IMR-90 (cell line): ENCODE data around the gene NTMT2. TPM values are rescaled to one million over a fixed set of nuclear protein-coding genes. Genes with fewer than 3 reads are reported as not detected.

ENCODE experiments used
- ATAC-seq: fragments of 200-7000 bp; cut with Tn5 transposase; 2 replicates; pipeline ENCODE4 v1.9.1; 2020; ENCODE audit warnings: low read depth, mild to moderate bottlenecking, moderate library complexity
- BruUV-seq: library from RNA; stranded (reverse); fragments of 400-500 nt; replicated peaks from 2 replicates; lab custom pipeline; 2021; lab: Mats Ljungman, UMichigan
- CTCF ChIA-PET: fragments of 300-600 bp; formaldehyde crosslinking; extraction: SDS; loops from one replicate; lab custom pipeline; 2021; ENCODE audit warnings: antibody characterized with exemption; lab: Yijun Ruan, JAX
- POLR2A ChIA-PET: fragments of 300-600 bp; sonication (Branson Sonifier 250); formaldehyde crosslinking; loops from one replicate; lab custom pipeline; 2022; ENCODE audit warnings: antibody characterized with exemption; ENCODE audit not compliant: unreplicated experiment; lab: Charles Lee
- DNase-seq: peaks from one replicate; pipeline ENCODE4 v3.0.0; 2013
- H2AFZ ChIP-seq: replicated peaks from 2 replicates; pipeline ENCODE3; 2013; ENCODE audit warnings: low read length, mild to moderate bottlenecking; ENCODE audit not compliant: poor library complexity
- H2AK5ac ChIP-seq: 2 replicates; pipeline ENCODE4 v1.6.1; 2013; ENCODE audit warnings: low read depth, low read length, inconsistent platforms
- H2AK9ac ChIP-seq: replicated peaks from 2 replicates; pipeline ENCODE3; 2013; ENCODE audit warnings: mild to moderate bottlenecking, low read depth, low read length, moderate library complexity; ENCODE audit not compliant: poor library complexity
- H2BK120ac ChIP-seq: 2 replicates; pipeline ENCODE4 v1.6.1; 2013; ENCODE audit warnings: low read depth, low read length, inconsistent platforms
- H2BK15ac ChIP-seq: 3 replicates; pipeline ENCODE4 v1.6.1; 2013; ENCODE audit warnings: low read depth, low read length, inconsistent platforms
- H2BK20ac ChIP-seq: 2 replicates; pipeline ENCODE4 v1.6.1; 2013; ENCODE audit warnings: low read depth, mild to moderate bottlenecking, inconsistent platforms, low read length, moderate library complexity
- H2BK5ac ChIP-seq: 2 replicates; pipeline ENCODE4 v1.6.1; 2013; ENCODE audit warnings: mild to moderate bottlenecking, low read depth, low read length, inconsistent platforms; ENCODE audit not compliant: poor library complexity, severe bottlenecking
- H3K14ac ChIP-seq: replicated peaks from 2 replicates; pipeline ENCODE4 v1.6.1; 2013; ENCODE audit warnings: low read depth, low read length, inconsistent platforms
- H3K18ac ChIP-seq: 2 replicates; pipeline ENCODE4 v1.6.1; 2013; ENCODE audit warnings: low read depth, low read length, control low read depth
- H3K23ac ChIP-seq: 2 replicates; pipeline ENCODE4 v1.6.1; 2013; ENCODE audit warnings: low read depth, low read length, inconsistent platforms
- H3K27ac ChIP-seq: 2 replicates; pipeline ENCODE4 v1.5.1; 2013; ENCODE audit warnings: mild to moderate bottlenecking, control low read depth, low read length; ENCODE audit not compliant: insufficient read depth
- H3K27me3 ChIP-seq: 2 replicates; pipeline ENCODE4 v1.6.1; 2013; ENCODE audit warnings: low read length; ENCODE audit not compliant: control insufficient read depth, insufficient read depth
- H3K36me3 ChIP-seq: 2 replicates; pipeline ENCODE4 v1.6.1; 2013; ENCODE audit warnings: low read length, mixed read lengths; ENCODE audit not compliant: control insufficient read depth, insufficient read depth
- H3K4ac ChIP-seq: 2 replicates; pipeline ENCODE4 v1.6.1; 2013; ENCODE audit warnings: low read depth, low read length, inconsistent platforms
- H3K4me1 ChIP-seq: 2 replicates; pipeline ENCODE4 v1.6.1; 2013; ENCODE audit warnings: low read length, mixed read lengths; ENCODE audit not compliant: control insufficient read depth, insufficient read depth
- H3K4me2 ChIP-seq: 2 replicates; pipeline ENCODE4 v1.6.1; 2013; ENCODE audit warnings: low read depth, mild to moderate bottlenecking, control low read depth, low read length, moderate library complexity
- H3K4me3 ChIP-seq: 2 replicates; pipeline ENCODE4 v1.5.1; 2013; ENCODE audit warnings: low read depth, mild to moderate bottlenecking, control low read depth, low read length, moderate library complexity; ENCODE audit not compliant: insufficient read depth
- H3K56ac ChIP-seq: 2 replicates; pipeline ENCODE4 v1.6.1; 2013; ENCODE audit warnings: low read length, inconsistent platforms; ENCODE audit not compliant: insufficient read depth; ENCODE audit errors: extremely low read depth
- H3K79me1 ChIP-seq, 2 experiments: 2 replicates each; pipeline ENCODE4 v1.6.1; 2013; ENCODE audit warnings: low read length in 2 of 2, inconsistent platforms in 1 of 2, low read depth in 1 of 2
- H3K9ac ChIP-seq: 2 replicates; pipeline ENCODE4 v1.6.1; 2013; ENCODE audit warnings: low read depth, low read length, control low read depth
- H3K9me1 ChIP-seq: 2 replicates; pipeline ENCODE4 v1.6.1; 2013; ENCODE audit warnings: low read length, inconsistent platforms; ENCODE audit not compliant: insufficient read depth
- H3K9me3 ChIP-seq: 2 replicates; pipeline ENCODE4 v1.6.1; 2013; ENCODE audit warnings: low read length; ENCODE audit not compliant: control insufficient read depth, insufficient read depth
- H4K20me1 ChIP-seq: 2 replicates; pipeline ENCODE4 v1.6.1; 2013; ENCODE audit warnings: low read length, inconsistent platforms; ENCODE audit not compliant: insufficient read depth
- H4K5ac ChIP-seq: 2 replicates; pipeline ENCODE4 v1.6.1; 2013; ENCODE audit warnings: mild to moderate bottlenecking, low read depth, low read length, control low read depth
- H4K8ac ChIP-seq, 2 experiments: 2 replicates each; pipeline ENCODE4 v1.6.1; 2013; ENCODE audit warnings: low read depth in 2 of 2, low read length in 2 of 2, control low read depth in 1 of 2, inconsistent platforms in 1 of 2
- H4K91ac ChIP-seq: 2 replicates; pipeline ENCODE4 v1.6.1; 2013; ENCODE audit warnings: low read depth, low read length, inconsistent platforms; ENCODE audit not compliant: insufficient read depth
- BHLHE40 ChIP-seq: fragments of 150-350 bp; IDR thresholded peaks from 2 replicates; pipeline ENCODE4 v1.6.1; 2016; ENCODE audit warnings: mild to moderate bottlenecking, low read depth, low read length
- CHD1 ChIP-seq: IDR thresholded peaks from 2 replicates; pipeline ENCODE4 v1.6.1; 2012; ENCODE audit warnings: low read depth, low read length, improper control_type of control experiment
- FOS ChIP-seq: fragments of 150-350 bp; IDR thresholded peaks from 2 replicates; pipeline ENCODE4 v1.6.1; 2016; ENCODE audit warnings: low read depth, low read length
- MAFK ChIP-seq: IDR thresholded peaks from 2 replicates; pipeline ENCODE4 v1.6.1; 2012; ENCODE audit warnings: low read depth, low read length, improper control_type of control experiment
- MAZ ChIP-seq: IDR thresholded peaks from 2 replicates; pipeline ENCODE4 v1.6.1; 2012; ENCODE audit warnings: low read depth, mild to moderate bottlenecking, low read length, improper control_type of control experiment, moderate library complexity, borderline replicate concordance
- MXI1 ChIP-seq: IDR thresholded peaks from 2 replicates; pipeline ENCODE4 v1.6.1; 2012; ENCODE audit warnings: low read depth, mild to moderate bottlenecking, low read length, moderate library complexity, borderline replicate concordance
- NFE2L2 ChIP-seq: fragments of 150-350 bp; IDR thresholded peaks from 2 replicates; pipeline ENCODE4 v1.6.1; 2016; ENCODE audit warnings: low read depth, mild to moderate bottlenecking, low read length
- POLR2A ChIP-seq: IDR thresholded peaks from 2 replicates; pipeline ENCODE4 v1.6.1; 2012; ENCODE audit warnings: mild to moderate bottlenecking, low read depth, low read length
- RCOR1 ChIP-seq: IDR thresholded peaks from 2 replicates; pipeline ENCODE4 v1.6.1; 2012; ENCODE audit warnings: mild to moderate bottlenecking, low read length, improper control_type of control experiment; ENCODE audit not compliant: insufficient replicate concordance
- RFX5 ChIP-seq: IDR thresholded peaks from 2 replicates; pipeline ENCODE4 v1.8.0; 2012; ENCODE audit warnings: low read depth, mild to moderate bottlenecking, low read length, moderate library complexity
- SMC3 ChIP-seq: fragments of 150-350 bp; IDR thresholded peaks from 2 replicates; pipeline ENCODE4 v1.6.1; 2016; ENCODE audit warnings: low read depth, mild to moderate bottlenecking, antibody characterized with exemption, low read length, moderate library complexity
- dilution Hi-C: fragments of 300-500 bp; cut with HindIII; formaldehyde crosslinking; loops from one replicate; pipeline ENCODE4 v1.14.3; 2018; ENCODE audit warnings: low sequenced_read_pairs; ENCODE audit not compliant: unreplicated experiment
- in situ Hi-C: fragments of 300-500 bp; cut with MboI; formaldehyde crosslinking; loops from 3 replicates; pipeline ENCODE4 v1.14.3; 2019; ENCODE audit warnings: low sequenced_read_pairs, inconsistent platforms, mixed read lengths
- intact Hi-C: fragments of 100-400 bp; cut with micrococcal nuclease; formaldehyde crosslinking; loops from 2 replicates; pipeline ENCODE4 v1.10.0; 2022
- polyA plus RNA-seq, 3 experiments: library from polyadenylated mRNA; depleted of rRNA; stranded (reverse); fragments of >200 nt; gene quantifications; 2 replicates each; pipeline ENCODE4 v1.2.3, GENCODE V29; 2012; ENCODE audit warnings: low replicate concordance in 1 of 3
- total RNA-seq: library from RNA; depleted of rRNA; stranded (reverse); fragments of >200 nt; gene quantifications from 2 replicates; pipeline ENCODE4 v1.2.3, GENCODE V29; 2012
- TF ChIP-seq, protein P1 (sequence below): fragments of 150-350 bp; IDR thresholded peaks from 2 replicates; pipeline ENCODE4 v1.6.1; 2016; ENCODE audit warnings: low read depth, mild to moderate bottlenecking, low read length, moderate library complexity, borderline replicate concordance
- TF ChIP-seq, protein P2 (sequence below): fragments of 150-350 bp; IDR thresholded peaks from 2 replicates; pipeline ENCODE4 v1.6.1; 2017; ENCODE audit warnings: mild to moderate bottlenecking, antibody characterized with exemption, low read length, low read depth

Gene NTMT2
- total and polyA plus RNA-seq, 2 of the 4 experiments (the other 2 are of a cell fraction), result not detected

GRCh38 chr1:170198584-170198983 lies 52.8 kb downstream of the NTMT2 start:
- H2BK15ac ChIP-seq, result no peak overlapping the region
- DNase-seq (no peak), ATAC-seq (no peak)
- no peak overlapping the region for H3K4me2 ChIP-seq
- no peak for TF ChIP-seq POLR2A
- no peak for TF ChIP-seq CHD1
- TF ChIP-seq MXI1, result no peak
- TF ChIP-seq, protein P1, sequence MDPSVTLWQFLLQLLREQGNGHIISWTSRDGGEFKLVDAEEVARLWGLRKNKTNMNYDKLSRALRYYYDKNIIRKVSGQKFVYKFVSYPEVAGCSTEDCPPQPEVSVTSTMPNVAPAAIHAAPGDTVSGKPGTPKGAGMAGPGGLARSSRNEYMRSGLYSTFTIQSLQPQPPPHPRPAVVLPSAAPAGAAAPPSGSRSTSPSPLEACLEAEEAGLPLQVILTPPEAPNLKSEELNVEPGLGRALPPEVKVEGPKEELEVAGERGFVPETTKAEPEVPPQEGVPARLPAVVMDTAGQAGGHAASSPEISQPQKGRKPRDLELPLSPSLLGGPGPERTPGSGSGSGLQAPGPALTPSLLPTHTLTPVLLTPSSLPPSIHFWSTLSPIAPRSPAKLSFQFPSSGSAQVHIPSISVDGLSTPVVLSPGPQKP, result no peak
- no peak for TF ChIP-seq MAZ
- no peak for TF ChIP-seq FOS
- no peak for TF ChIP-seq RCOR1
- TF ChIP-seq, protein P2, sequence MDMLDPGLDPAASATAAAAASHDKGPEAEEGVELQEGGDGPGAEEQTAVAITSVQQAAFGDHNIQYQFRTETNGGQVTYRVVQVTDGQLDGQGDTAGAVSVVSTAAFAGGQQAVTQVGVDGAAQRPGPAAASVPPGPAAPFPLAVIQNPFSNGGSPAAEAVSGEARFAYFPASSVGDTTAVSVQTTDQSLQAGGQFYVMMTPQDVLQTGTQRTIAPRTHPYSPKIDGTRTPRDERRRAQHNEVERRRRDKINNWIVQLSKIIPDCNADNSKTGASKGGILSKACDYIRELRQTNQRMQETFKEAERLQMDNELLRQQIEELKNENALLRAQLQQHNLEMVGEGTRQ, result no peak
- no peak for TF ChIP-seq SMC3
- no peak for TF ChIP-seq BHLHE40
- TF ChIP-seq NFE2L2, result no peak
- no peak for TF ChIP-seq RFX5
- no peak for TF ChIP-seq MAFK
- no peak overlapping the region for H2BK120ac ChIP-seq
- no peaks in the 10 kb centered on the region for H3K9me1 ChIP-seq
- dilution Hi-C loops (no loop called here), intact Hi-C loops (no loop called here), in situ Hi-C loops (no loop called here)
- no peak overlapping the region for H4K8ac ChIP-seq
- H3K9me3 ChIP-seq, result no peaks in the 10 kb centered on the region
- CTCF ChIA-PET, result no interaction called here
- BruUV-seq, result no TSS peak
- H3K14ac ChIP-seq, result no peak overlapping the region
- H3K27me3 ChIP-seq, result no peaks in the 10 kb centered on the region
- no peak overlapping the region for H2BK20ac ChIP-seq
- H3K9ac ChIP-seq, result no peak overlapping the region
- no peak overlapping the region for H3K27ac ChIP-seq
- H4K91ac ChIP-seq, result no peak overlapping the region
- H2BK5ac ChIP-seq, result no peak overlapping the region
- H4K20me1 ChIP-seq, result no peaks in the 10 kb centered on the region
- POLR2A ChIA-PET, result no interaction called here
- no peak overlapping the region for H2AFZ ChIP-seq
- no peak overlapping the region for H3K4ac ChIP-seq
- no peak overlapping the region for H2AK5ac ChIP-seq
- H3K23ac ChIP-seq, result no peak overlapping the region
- H4K5ac ChIP-seq, result no peak overlapping the region
- no peak overlapping the region for H3K18ac ChIP-seq
- H3K79me1 ChIP-seq, result no peaks in the 10 kb centered on the region
- no peak overlapping the region for H2AK9ac ChIP-seq
- no peak overlapping the region for H3K4me3 ChIP-seq
- no peaks in the 10 kb centered on the region for H3K36me3 ChIP-seq
- H3K56ac ChIP-seq, result no peak overlapping the region
- peaks cover 5% of the 10 kb centered on the region; the same call in 1 of the 2 replicates for H3K4me1 ChIP-seq
